ENCODE data around the gene UBAC2.
"Not testable (repeated sequence)": the region's sequence is repeated elsewhere in the genome, so short reads cannot be mapped to it uniquely, and the experiment has no call there.

DNA sequence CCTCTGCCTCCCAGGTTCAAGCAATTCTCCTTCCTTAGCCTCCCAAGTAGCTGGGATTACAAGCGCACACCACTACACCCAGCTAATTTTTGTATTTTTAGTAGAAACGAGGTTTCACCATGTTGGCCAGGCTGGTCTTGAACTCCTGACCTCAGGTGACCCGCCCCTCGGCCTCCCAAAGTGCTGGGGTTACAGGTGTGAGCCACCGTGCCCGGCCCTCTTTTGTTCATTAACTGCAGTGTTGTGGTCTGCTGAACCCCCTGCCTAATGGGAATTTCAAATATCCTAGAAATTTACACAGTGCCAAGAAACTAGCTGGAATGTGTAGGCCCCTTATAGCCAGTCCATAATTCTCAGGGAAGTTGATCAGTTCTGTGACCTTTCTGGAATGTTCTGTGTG is 188.4 kb downstream of the UBAC2 start:
- TF ChIP-seq, protein P1, sequence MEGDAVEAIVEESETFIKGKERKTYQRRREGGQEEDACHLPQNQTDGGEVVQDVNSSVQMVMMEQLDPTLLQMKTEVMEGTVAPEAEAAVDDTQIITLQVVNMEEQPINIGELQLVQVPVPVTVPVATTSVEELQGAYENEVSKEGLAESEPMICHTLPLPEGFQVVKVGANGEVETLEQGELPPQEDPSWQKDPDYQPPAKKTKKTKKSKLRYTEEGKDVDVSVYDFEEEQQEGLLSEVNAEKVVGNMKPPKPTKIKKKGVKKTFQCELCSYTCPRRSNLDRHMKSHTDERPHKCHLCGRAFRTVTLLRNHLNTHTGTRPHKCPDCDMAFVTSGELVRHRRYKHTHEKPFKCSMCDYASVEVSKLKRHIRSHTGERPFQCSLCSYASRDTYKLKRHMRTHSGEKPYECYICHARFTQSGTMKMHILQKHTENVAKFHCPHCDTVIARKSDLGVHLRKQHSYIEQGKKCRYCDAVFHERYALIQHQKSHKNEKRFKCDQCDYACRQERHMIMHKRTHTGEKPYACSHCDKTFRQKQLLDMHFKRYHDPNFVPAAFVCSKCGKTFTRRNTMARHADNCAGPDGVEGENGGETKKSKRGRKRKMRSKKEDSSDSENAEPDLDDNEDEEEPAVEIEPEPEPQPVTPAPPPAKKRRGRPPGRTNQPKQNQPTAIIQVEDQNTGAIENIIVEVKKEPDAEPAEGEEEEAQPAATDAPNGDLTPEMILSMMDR (IDR thresholded peaks at IDR 0.05 in 4 of 5, conservative IDR thresholded peaks at IDR 0.05 in 1 of 5), result not testable (repeated sequence)
- TF ChIP-seq POLR2A (IDR thresholded peaks at IDR 0.05), result not testable (repeated sequence)
